PC-9 (cell line): ENCODE results near the gene RHD. TPM values are rescaled to one million over a fixed set of nuclear protein-coding genes. Genes with fewer than 3 reads are reported as not detected.

ENCODE experiments used
- BruUV-seq: library from RNA; stranded (reverse); fragments of 400-500 nt; replicated peaks from 2 replicates; lab custom pipeline; 2021; lab: Mats Ljungman, UMichigan
- CTCF ChIA-PET: fragments of 300-600 bp; sonication (Branson Sonifier 250); formaldehyde crosslinking; loops from one replicate; lab custom pipeline; 2022; ENCODE audit warnings: antibody characterized with exemption; lab: Charles Lee
- POLR2A ChIA-PET: fragments of 300-600 bp; sonication (Branson Sonifier 250); formaldehyde crosslinking; loops from one replicate; lab custom pipeline; 2022; ENCODE audit warnings: antibody characterized with exemption; ENCODE audit not compliant: unreplicated experiment; lab: Charles Lee
- DNase-seq, 2 experiments: peaks; one replicate each; pipeline versions ENCODE4 v3.0.0 to v3.0.0-alpha.2; 2015 to 2022; ENCODE audit warnings: mixed read lengths in 1 of 2
- H2AFZ ChIP-seq: fragments of 200-600 bp; sonication (generic); 2 replicates; pipeline ENCODE4 v1.8.1; 2017; ENCODE audit warnings: antibody characterized with exemption
- H3F3A ChIP-seq: fragments of 200-600 bp; sonication (generic); 2 replicates; pipeline ENCODE4 v1.8.1; 2017; ENCODE audit warnings: antibody characterized with exemption, mild to moderate bottlenecking, low read depth; ENCODE audit not compliant: insufficient read depth
- H3K27ac ChIP-seq: fragments of 200-600 bp; sonication (generic); 2 replicates; pipeline ENCODE4 v1.6.1; 2016; ENCODE audit warnings: mixed run types
- H3K27me3 ChIP-seq: fragments of 200-600 bp; sonication (generic); 2 replicates; pipeline ENCODE4 v1.6.1; 2016; ENCODE audit warnings: low read depth, mixed run types; ENCODE audit not compliant: insufficient read depth
- H3K36me3 ChIP-seq: fragments of 200-600 bp; sonication (generic); 2 replicates; pipeline ENCODE4 v1.6.1; 2016; ENCODE audit warnings: low read depth, mixed run types
- H3K4me1 ChIP-seq: fragments of 200-600 bp; sonication (generic); replicated peaks from 2 replicates; pipeline ENCODE4 v1.6.1; 2016; ENCODE audit warnings: mixed run types; ENCODE audit not compliant: insufficient read depth
- H3K4me2 ChIP-seq: fragments of 200-600 bp; sonication (generic); 2 replicates; pipeline ENCODE4 v1.6.1; 2017; ENCODE audit warnings: mixed run types
- H3K4me3 ChIP-seq: fragments of 200-600 bp; sonication (generic); 2 replicates; pipeline ENCODE4 v1.6.1; 2016; ENCODE audit warnings: mixed run types
- H3K79me2 ChIP-seq: fragments of 200-600 bp; sonication (generic); 2 replicates; pipeline ENCODE4 v1.6.1; 2017; ENCODE audit warnings: low read depth, mixed run types
- H3K9me2 ChIP-seq: fragments of 200-600 bp; sonication (generic); 2 replicates; pipeline ENCODE4 v1.8.1; 2017; ENCODE audit warnings: mild to moderate bottlenecking; ENCODE audit not compliant: insufficient read depth
- H3K9me3 ChIP-seq: fragments of 200-600 bp; sonication (generic); 2 replicates; pipeline ENCODE4 v1.8.1; 2016; ENCODE audit warnings: low read depth; ENCODE audit not compliant: insufficient read depth
- H4K20me1 ChIP-seq: fragments of 200-600 bp; sonication (generic); 2 replicates; pipeline ENCODE4 v1.8.1; 2017; ENCODE audit not compliant: insufficient read depth
- EZH2 ChIP-seq: fragments of 200-600 bp; sonication (generic); IDR thresholded peaks from 2 replicates; pipeline ENCODE4 v1.8.0; 2017; ENCODE audit warnings: antibody characterized with exemption, low read depth
- intact Hi-C: fragments of 100-400 bp; cut with micrococcal nuclease; formaldehyde crosslinking; loops from one replicate; pipeline ENCODE4 v1.10.0; 2022; ENCODE audit not compliant: unreplicated experiment
- total RNA-seq: library from RNA; stranded (reverse); gene quantifications from 2 replicates; pipeline ENCODE4 v1.2.3, GENCODE V29; 2021
- TF ChIP-seq, protein P1 (sequence below): fragments of 200-600 bp; sonication (generic); conservative IDR thresholded peaks from 2 replicates; pipeline ENCODE4 v1.6.1; 2017; ENCODE audit warnings: mixed run types, antibody characterized with exemption, mild to moderate bottlenecking, moderate library complexity

RHD gene
- total RNA-seq, 1 experiment from 2014 or later: not detected

- no peaks in the 10 kb centered on the region; the same call in 1 of the 2 replicates for H3F3A ChIP-seq
- H2AFZ ChIP-seq: peak overlapping the region; percentile 82; the same call in 1 of the 2 replicates
- peak overlapping the region; percentile 43; the same call in 1 of the 2 replicates for H3K27ac ChIP-seq
- DNase-seq: no peak
- H4K20me1 ChIP-seq: peaks cover 6% of the 10 kb centered on the region; the same call in 1 of the 2 replicates
- peaks cover 41% of the 10 kb centered on the region for H3K79me2 ChIP-seq
- no peaks in the 10 kb centered on the region for H3K9me2 ChIP-seq
- POLR2A ChIA-PET: interaction anchor here (0.6 kb wide), 1 partner anchor 614 kb away, joined by 3 read pairs; no protein-coding TSS in a partner anchor
- peak overlapping the region; percentile 78 for H3K4me3 ChIP-seq
- CTCF ChIA-PET: interaction anchor here (0.6 kb wide), 1 partner anchor 104 kb away, joined by 3 read pairs; no protein-coding TSS in a partner anchor
- peaks cover 17% of the 10 kb centered on the region for H3K4me1 ChIP-seq
- no peaks in the 10 kb centered on the region for H3K36me3 ChIP-seq
- no TSS peak for BruUV-seq
- H3K9me3 ChIP-seq: no peaks in the 10 kb centered on the region
- no peaks in the 10 kb centered on the region for H3K27me3 ChIP-seq
- intact Hi-C loops: no loop called here
- TF ChIP-seq, protein P1, sequence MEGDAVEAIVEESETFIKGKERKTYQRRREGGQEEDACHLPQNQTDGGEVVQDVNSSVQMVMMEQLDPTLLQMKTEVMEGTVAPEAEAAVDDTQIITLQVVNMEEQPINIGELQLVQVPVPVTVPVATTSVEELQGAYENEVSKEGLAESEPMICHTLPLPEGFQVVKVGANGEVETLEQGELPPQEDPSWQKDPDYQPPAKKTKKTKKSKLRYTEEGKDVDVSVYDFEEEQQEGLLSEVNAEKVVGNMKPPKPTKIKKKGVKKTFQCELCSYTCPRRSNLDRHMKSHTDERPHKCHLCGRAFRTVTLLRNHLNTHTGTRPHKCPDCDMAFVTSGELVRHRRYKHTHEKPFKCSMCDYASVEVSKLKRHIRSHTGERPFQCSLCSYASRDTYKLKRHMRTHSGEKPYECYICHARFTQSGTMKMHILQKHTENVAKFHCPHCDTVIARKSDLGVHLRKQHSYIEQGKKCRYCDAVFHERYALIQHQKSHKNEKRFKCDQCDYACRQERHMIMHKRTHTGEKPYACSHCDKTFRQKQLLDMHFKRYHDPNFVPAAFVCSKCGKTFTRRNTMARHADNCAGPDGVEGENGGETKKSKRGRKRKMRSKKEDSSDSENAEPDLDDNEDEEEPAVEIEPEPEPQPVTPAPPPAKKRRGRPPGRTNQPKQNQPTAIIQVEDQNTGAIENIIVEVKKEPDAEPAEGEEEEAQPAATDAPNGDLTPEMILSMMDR: no peak
- no peak for TF ChIP-seq EZH2
- H3K4me2 ChIP-seq: peak overlapping the region; percentile 98
These were observed 66.7 kb downstream of the RHD start for GRCh38 chr1:25338986-25339385.

- no peaks in the 10 kb centered on the region for H3K9me2 ChIP-seq
- H3K4me3 ChIP-seq: no peak overlapping the region
- H3K4me1 ChIP-seq: peaks cover 17% of the 10 kb centered on the region
- H2AFZ ChIP-seq: no peak overlapping the region
- intact Hi-C loops: no loop called here
- no peaks in the 10 kb centered on the region for H3K36me3 ChIP-seq
- no peak overlapping the region for H3K4me2 ChIP-seq
- peaks cover 41% of the 10 kb centered on the region for H3K79me2 ChIP-seq
- no peaks in the 10 kb centered on the region for H3K27me3 ChIP-seq
- ChIA-PET CTCF (interaction anchor here (0.7 kb wide), 1 partner anchor 513 kb away, joined by 4 read pairs; no protein-coding TSS in a partner anchor), POLR2A (no interaction called here)
- no peaks in the 10 kb centered on the region for H3K9me3 ChIP-seq
- no TSS peak for BruUV-seq
- no peak for DNase-seq
- no peaks in the 10 kb centered on the region; the same call in 1 of the 2 replicates for H3F3A ChIP-seq
- H3K27ac ChIP-seq: no peak overlapping the region
- no peak for TF ChIP-seq EZH2
- TF ChIP-seq, protein P1: no peak
- H4K20me1 ChIP-seq: peaks cover 6% of the 10 kb centered on the region; the same call in 1 of the 2 replicates
These were observed 69.4 kb downstream of the RHD start for GRCh38 chr1:25341746-25342145.

GRCh38 chr1:25342846-25343245, 70.5 kb downstream of the RHD start:
- H3K4me2 ChIP-seq: no peak overlapping the region
- DNase-seq: no peak
- H4K20me1 ChIP-seq: peaks cover 6% of the 10 kb centered on the region; the same call in 1 of the 2 replicates
- no peak overlapping the region for H3K4me3 ChIP-seq
- intact Hi-C loops: no loop called here
- peaks cover 17% of the 10 kb centered on the region for H3K4me1 ChIP-seq
- H3F3A ChIP-seq: no peaks in the 10 kb centered on the region; the same call in 1 of the 2 replicates
- H3K9me3 ChIP-seq: no peaks in the 10 kb centered on the region
- peaks cover 41% of the 10 kb centered on the region for H3K79me2 ChIP-seq
- BruUV-seq: no TSS peak
- ChIA-PET POLR2A (no interaction called here), CTCF (no interaction called here)
- no peak overlapping the region for H2AFZ ChIP-seq
- TF ChIP-seq, protein P1: no peak
- TF ChIP-seq EZH2: no peak
- H3K9me2 ChIP-seq: no peaks in the 10 kb centered on the region
- H3K27me3 ChIP-seq: no peaks in the 10 kb centered on the region
- no peak overlapping the region for H3K27ac ChIP-seq
- H3K36me3 ChIP-seq: no peaks in the 10 kb centered on the region
